ENCODE data around the gene CLEC2L. TPM values are rescaled to one million over a fixed set of nuclear protein-coding genes. Genes with fewer than 3 reads are reported as not detected.

The CLEC2L gene
- polyA plus RNA-seq, 1 of the 3 experiments (the other 2 are of a cell fraction), result not detected

DNA sequence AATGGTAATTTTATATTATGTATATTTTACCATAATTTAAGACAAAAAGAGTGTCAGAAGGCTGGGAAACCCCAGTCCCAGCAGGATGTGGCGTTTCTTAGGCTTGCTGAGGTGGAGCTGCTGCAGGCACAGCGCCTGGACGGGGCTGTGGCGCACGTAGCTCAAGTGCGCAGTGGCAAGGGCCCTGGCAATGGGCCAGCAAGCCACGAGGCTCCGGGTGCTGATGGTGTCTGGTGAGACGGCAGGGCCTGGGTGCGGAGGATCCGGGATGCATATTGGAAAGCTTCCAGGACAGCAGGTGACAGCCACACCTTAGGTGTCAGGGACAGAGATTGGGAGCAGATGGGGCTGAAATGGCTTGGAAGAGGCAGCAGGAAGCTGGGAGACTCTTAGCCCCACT is 37.2 kb downstream of the CLEC2L start:
- H3K36me3 ChIP-seq (replicated peaks in 1 of 2; ENCODE audit: control insufficient read depth in 1 of 2, insufficient read depth in 2 of 2, low read length in 1 of 2), result peaks cover 7 to 16% of the 10 kb centered on the region in 2 experiments
- H3K4me1 ChIP-seq (ENCODE audit: control insufficient read depth in 1 of 2, insufficient read depth in 2 of 2, low read depth in 1 of 2, low read length in 1 of 2), result no peaks in the 10 kb centered on the region
- no peak overlapping the region for H3K4me2 ChIP-seq
- TF ChIP-seq NFIC (IDR thresholded peaks at IDR 0.05; ENCODE audit: borderline replicate concordance), result peak; percentile 25; the same call in 1 of the 2 replicates
- TF ChIP-seq CHD2 (IDR thresholded peaks at IDR 0.05; ENCODE audit: low read length, partially characterized antibody), result no peak
- H3K9me3 ChIP-seq, result no peaks in the 10 kb centered on the region
- H3K27ac ChIP-seq (ENCODE audit: low read depth in 2 of 2, low read length in 1 of 2), result no peak overlapping the region
- H4K20me1 ChIP-seq (ENCODE audit: insufficient read depth), result no peaks in the 10 kb centered on the region
- peaks cover 4% of the 10 kb centered on the region for H3F3A ChIP-seq (replicated peaks; ENCODE audit: insufficient read depth)
- no peaks in the 10 kb centered on the region for H3K27me3 ChIP-seq (ENCODE audit: insufficient read depth)
- 79% methylated on average over 11 of the region's 11 CpGs for WGBS (ENCODE audit: low lambda C conversion rate)
- no peaks in the 10 kb centered on the region for H3K9me2 ChIP-seq
- H3K79me2 ChIP-seq (ENCODE audit: insufficient read depth), result no peaks in the 10 kb centered on the region
- no peak overlapping the region for H3K4me3 ChIP-seq (ENCODE audit: low read depth in 2 of 2, low read length in 1 of 2)
- H2AFZ ChIP-seq (ENCODE audit: low read depth), result no peak overlapping the region
- H3K9ac ChIP-seq, result no peak overlapping the region
- ChIA-PET POLR2A (no interaction called here), CTCF (interaction anchor here (1.1 to 1.6 kb wide), 3 partner anchors 25 to 442 kb away, joined by 3 to 4 read pairs (median 3); no protein-coding TSS in a partner anchor)
- peak; percentile 55 for DNase-seq

GRCh38 chr7:139562491-139562890 is 39.0 kb downstream of the CLEC2L start:
- WGBS (ENCODE audit: low lambda C conversion rate), result 94% methylated on average over 12 of the region's 12 CpGs
- Histone ChIP-seq H3K9me2 (no peaks in the 10 kb centered on the region), H2AFZ (ENCODE audit: low read depth) (no peak overlapping the region), H3K9ac (no peak overlapping the region), H3K4me3 (ENCODE audit: low read depth in 2 of 2, low read length in 1 of 2) (no peak overlapping the region), H3K79me2 (ENCODE audit: insufficient read depth) (no peaks in the 10 kb centered on the region), H3K27ac (ENCODE audit: low read depth in 2 of 2, low read length in 1 of 2) (no peak overlapping the region), H4K20me1 (ENCODE audit: insufficient read depth) (no peaks in the 10 kb centered on the region), H3K4me1 (ENCODE audit: control insufficient read depth in 1 of 2, insufficient read depth in 2 of 2, low read depth in 1 of 2, low read length in 1 of 2) (no peaks in the 10 kb centered on the region), H3K4me2 (no peak overlapping the region), H3K36me3 (replicated peaks in 1 of 2; ENCODE audit: control insufficient read depth in 1 of 2, insufficient read depth in 2 of 2, low read length in 1 of 2) (peaks cover 11 to 24% of the 10 kb centered on the region in 2 experiments), H3K27me3 (ENCODE audit: insufficient read depth) (no peaks in the 10 kb centered on the region), H3F3A (replicated peaks; ENCODE audit: insufficient read depth) (peaks cover 5% of the 10 kb centered on the region), H3K9me3 (no peaks in the 10 kb centered on the region)
- DNase-seq, result no peak
- TF ChIP-seq NFIC (IDR thresholded peaks at IDR 0.05; ENCODE audit: borderline replicate concordance) (no peak), YY1 (IDR thresholded peaks at IDR 0.05; ENCODE audit: low read depth) (no peak), EZH2phosphoT487 (IDR thresholded peaks at IDR 0.05; ENCODE audit: borderline replicate concordance, low read depth) (no peak), GABPA (IDR thresholded peaks at IDR 0.05; ENCODE audit: low read depth) (no peak), FOXJ3 (CRISPR knock-in tag; IDR thresholded peaks at IDR 0.05) (no peak), USF2 (IDR thresholded peaks at IDR 0.05; ENCODE audit: borderline replicate concordance, low read depth, low read length) (no peak), ELF1 (IDR thresholded peaks at IDR 0.05) (no peak), FOSL2 (IDR thresholded peaks at IDR 0.05; ENCODE audit: borderline replicate concordance, low read depth) (no peak), IRF3 (IDR thresholded peaks at IDR 0.05; ENCODE audit: low read depth, low read length) (no peak), TAF1 (IDR thresholded peaks at IDR 0.05; ENCODE audit: borderline replicate concordance, low read depth, low read length) (no peak), MEF2A (IDR thresholded peaks at IDR 0.05; ENCODE audit: borderline replicate concordance, low read depth) (no peak)
- TF ChIP-seq, protein P1, sequence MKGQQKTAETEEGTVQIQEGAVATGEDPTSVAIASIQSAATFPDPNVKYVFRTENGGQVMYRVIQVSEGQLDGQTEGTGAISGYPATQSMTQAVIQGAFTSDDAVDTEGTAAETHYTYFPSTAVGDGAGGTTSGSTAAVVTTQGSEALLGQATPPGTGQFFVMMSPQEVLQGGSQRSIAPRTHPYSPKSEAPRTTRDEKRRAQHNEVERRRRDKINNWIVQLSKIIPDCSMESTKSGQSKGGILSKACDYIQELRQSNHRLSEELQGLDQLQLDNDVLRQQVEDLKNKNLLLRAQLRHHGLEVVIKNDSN (IDR thresholded peaks at IDR 0.05; ENCODE audit: borderline replicate concordance, low read depth), result no peak
- TF ChIP-seq, protein P2, sequence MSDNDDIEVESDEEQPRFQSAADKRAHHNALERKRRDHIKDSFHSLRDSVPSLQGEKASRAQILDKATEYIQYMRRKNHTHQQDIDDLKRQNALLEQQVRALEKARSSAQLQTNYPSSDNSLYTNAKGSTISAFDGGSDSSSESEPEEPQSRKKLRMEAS (IDR thresholded peaks at IDR 0.05; ENCODE audit: low read depth), result no peak
- CTCF ChIA-PET, result interaction anchor here (0.9 kb wide), 1 partner anchor 63 kb away, joined by 4 read pairs; no protein-coding TSS in a partner anchor
- POLR2A ChIA-PET, result no interaction called here
